Measurements from ENCODE around the gene ELAVL3.

GRCh38 chr19:11463391-11463790 lies 17.5 kb downstream of the ELAVL3 start:
- TF ChIP-seq TAF1 (IDR thresholded peaks at IDR 0.05; ENCODE audit: low read depth, low read length) (no peak), POLR2A (IDR thresholded peaks at IDR 0.05; ENCODE audit: low read depth, low read length) (no peak), POLR2AphosphoS5 (IDR thresholded peaks at IDR 0.05; ENCODE audit: low read depth, low read length) (no peak), SPI1 (IDR thresholded peaks at IDR 0.05; ENCODE audit: low read depth, low read length) (no peak), PAX5 (IDR thresholded peaks at IDR 0.05; ENCODE audit: insufficient read depth, low read length, severe bottlenecking) (no peak), POU2F2 (IDR thresholded peaks at IDR 0.05; ENCODE audit: low read depth, low read length) (no peak)

Data from GM12891 (cell line).